SK-N-MC (cell line): ENCODE measurements around the gene RNF123.
"Not testable (repeated sequence)": the region's sequence is repeated elsewhere in the genome, so short reads cannot be mapped to it uniquely, and the experiment has no call there.

Experiments
- EZH2 ChIP-seq: fragments of 200-600 bp; sonication (generic); IDR thresholded peaks from one replicate; pipeline ENCODE4 v1.6.1; 2017; ENCODE audit warnings: antibody characterized with exemption
- FOXP2 ChIP-seq: optimal IDR thresholded peaks from 2 replicates; pipeline ENCODE3; 2011; ENCODE audit warnings: mild to moderate bottlenecking, moderate library complexity; ENCODE audit not compliant: insufficient read depth; ENCODE audit errors: extremely low read length, control extremely low read depth
- POLR2AphosphoS5 ChIP-seq: IDR thresholded peaks from 2 replicates; pipeline ENCODE4 v1.6.1; 2012; ENCODE audit warnings: mild to moderate bottlenecking, low read depth, low read length, borderline replicate concordance

- not testable (repeated sequence) for TF ChIP-seq EZH2, POLR2AphosphoS5, FOXP2
These were observed 3.5 kb upstream of the RNF123 start for GRCh38 chr3:49685846-49686245.
